K562 (cell line): ENCODE results near the gene GALNT9. TPM values are rescaled to one million over a fixed set of nuclear protein-coding genes. Genes with fewer than 3 reads are reported as not detected.

ENCODE experiments used
- ATAC-seq: fragments of 200-7000 bp; cut with Tn5 transposase; 3 replicates; pipeline ENCODE4 v1.9.1; 2020; ENCODE audit warnings: moderate library complexity
- BruUV-seq: library from RNA; stranded (reverse); fragments of 400-500 nt; replicated peaks from 2 replicates; lab custom pipeline; 2021; lab: Mats Ljungman, UMichigan
- CTCF ChIA-PET: fragments of 300-600 bp; formaldehyde crosslinking; extraction: SDS; loops from one replicate; lab custom pipeline; 2021; ENCODE audit warnings: low intra/inter-chr PET ratio; lab: Yijun Ruan, JAX
- POLR2A ChIA-PET: fragments of 300-600, 350-650 bp; sonication (Branson Sonifier 250); formaldehyde crosslinking; extraction: SDS; loops from one replicate; lab custom pipeline; 2021; ENCODE audit warnings: antibody characterized with exemption, inconsistent platforms; lab: Yijun Ruan, JAX
- DNase-seq, 4 experiments: peaks; one replicate each; pipeline versions ENCODE4 v3.0.0 to v3.0.0-alpha.2; 2011 to 2018; ENCODE audit warnings: low spot score in 3 of 4, mixed read lengths in 3 of 4; ENCODE audit errors: extremely low read depth in 1 of 4
- FAIRE-seq: peaks from 2 replicates; lab custom pipeline; 2011; peaks lifted over from hg19 to GRCh38; lab: Jason Lieb, UNC
- H2AFZ ChIP-seq: 2 replicates; pipeline ENCODE4 v1.6.0; 2011; ENCODE audit warnings: low read depth, low read length, control low read depth, inconsistent platforms
- H3K27ac ChIP-seq: fragments of 200-600 bp; 3 replicates; pipeline ENCODE4 v1.8.0; 2011; ENCODE audit warnings: low read depth, mild to moderate bottlenecking, control low read depth, inconsistent platforms, low read length, moderate library complexity, mixed read lengths; ENCODE audit errors: extremely low read depth
- H3K27me3 ChIP-seq, 2 experiments: fragments of 300-600 bp in 1 of 2; 2 replicates in 1 of 2; 3 replicates in 1 of 2; pipeline versions ENCODE4 v1.6.0 to v1.8.0; 2011; ENCODE audit warnings: inconsistent platforms in 2 of 2, low read length in 2 of 2, mild to moderate bottlenecking in 1 of 2, mixed read lengths in 1 of 2, moderate library complexity in 1 of 2; ENCODE audit not compliant: control insufficient read depth in 2 of 2, insufficient read depth in 2 of 2
- H3K36me3 ChIP-seq: fragments of 300-600 bp; 3 replicates; pipeline ENCODE4 v1.8.0; 2011; ENCODE audit warnings: mild to moderate bottlenecking, low read length, inconsistent platforms; ENCODE audit not compliant: control insufficient read depth, insufficient read depth
- H3K4me1 ChIP-seq, 2 experiments: fragments of 200-600 bp in 1 of 2; replicated peaks in 1 of 2; 2 replicates in 1 of 2; 3 replicates in 1 of 2; pipeline versions ENCODE4 v1.5.1 to v1.8.0; 2011; ENCODE audit warnings: inconsistent platforms in 2 of 2, low read length in 2 of 2, mild to moderate bottlenecking in 1 of 2, mixed read lengths in 1 of 2, moderate library complexity in 1 of 2; ENCODE audit not compliant: control insufficient read depth in 2 of 2, insufficient read depth in 2 of 2
- H3K4me2 ChIP-seq: 2 replicates; pipeline ENCODE4 v1.6.1; 2011; ENCODE audit warnings: low read length, control low read depth, inconsistent platforms, mixed read lengths; ENCODE audit not compliant: insufficient read depth
- H3K4me3 ChIP-seq: fragments of 200-600 bp; sonication (generic), shearing (Covaris generic); 2 replicates; pipeline ENCODE4 v1.5.1; 2016; ENCODE audit warnings: control low read depth, inconsistent platforms
- H3K79me2 ChIP-seq: fragments of 200-600 bp; 3 replicates; pipeline ENCODE4 v1.8.0; 2011; ENCODE audit warnings: low read length, inconsistent platforms; ENCODE audit not compliant: control insufficient read depth, insufficient read depth
- H3K9ac ChIP-seq, 2 experiments: 2 replicates each; pipeline versions ENCODE4 v1.6.0 to v1.6.1; 2011; ENCODE audit warnings: low read depth in 2 of 2, low read length in 2 of 2, control low read depth in 1 of 2, inconsistent platforms in 1 of 2, mild to moderate bottlenecking in 1 of 2, mixed read lengths in 1 of 2; ENCODE audit not compliant: insufficient read depth in 1 of 2
- H3K9me1 ChIP-seq: one replicate; pipeline ENCODE4 v1.6.0; 2011; ENCODE audit warnings: inconsistent platforms, mild to moderate bottlenecking, low read length, moderate library complexity; ENCODE audit not compliant: control insufficient read depth, insufficient read depth
- H3K9me3 ChIP-seq: replicated peaks from 2 replicates; pipeline ENCODE4 v1.5.1; 2011; ENCODE audit warnings: low read depth, low read length, inconsistent platforms; ENCODE audit not compliant: control insufficient read depth, insufficient read depth
- H4K20me1 ChIP-seq: replicated peaks from 2 replicates; pipeline ENCODE4 v1.6.1; 2011; ENCODE audit warnings: low read length, inconsistent platforms, mixed read lengths; ENCODE audit not compliant: control insufficient read depth, insufficient read depth
- ATF6 ChIP-seq: sonication (generic); formaldehyde crosslinking; IDR thresholded peaks from 2 replicates; pipeline ENCODE4 v1.4.0; 2020; ENCODE audit warnings: mild to moderate bottlenecking, missing genetic modification reagents
- OTX1 ChIP-seq: fragments of 450-650 bp; formaldehyde crosslinking; IDR thresholded peaks from 2 replicates; pipeline ENCODE4 v1.4.0; 2022; ENCODE audit warnings: mild to moderate bottlenecking
- WGBS: fragments of 100-300 bp; shearing (Covaris generic); methylation state at CpG from one replicate; pipeline ENCODE4 v1.1.6; 2016; ENCODE audit warnings: low coverage, mixed read lengths; ENCODE audit not compliant: insufficient coverage; ENCODE audit errors: missing lambda C conversion rate; 5-methylcytosine and 5-hydroxymethylcytosine counted together
- in situ Hi-C: fragments of 300-500 bp; cut with MboI; formaldehyde crosslinking; loops from 4 replicates; pipeline ENCODE4 v1.15.0; 2018; ENCODE audit warnings: inconsistent platforms, mixed read lengths
- intact Hi-C: fragments of 100-400 bp; cut with micrococcal nuclease; formaldehyde crosslinking; loops from 2 replicates; pipeline ENCODE4 v1.14.2; 2022
- polyA plus RNA-seq, 8 experiments: library from polyadenylated mRNA; depleted of rRNA in 4 of 8; stranded (reverse) in 5 of 8; unstranded in 3 of 8; fragments of >200 nt; fragmentation: Nextera tagmentation in 2 of 8; fragmentation: Illumina TruSeq in 1 of 8; extraction: Ambion mirVana in 2 of 8; extraction: Trizol in 1 of 8; gene quantifications; 2 replicates each; pipeline versions ENCODE4 v1.2.1 to v1.2.3, GENCODE V29; 2011 to 2014; ENCODE audit warnings: inconsistent platforms in 1 of 8, missing spikeins in 1 of 8
- total RNA-seq, 7 experiments: library from RNA; depleted of rRNA in 6 of 7; stranded (reverse); fragments of >200 nt in 6 of 7; fragmentation: Illumina TruSeq in 2 of 7; extraction: Trizol in 2 of 7; gene quantifications; 2 replicates each; pipeline versions ENCODE4 v1.2.1 to v1.2.3, GENCODE V29; 2011 to 2021; ENCODE audit warnings: low replicate concordance in 1 of 7
- TF ChIP-seq, protein P1 (sequence below): fragments of 450-650 bp; formaldehyde crosslinking; IDR thresholded peaks from 2 replicates; pipeline ENCODE4 v1.4.0; 2022; ENCODE audit warnings: missing genetic modification characterization

The GALNT9 gene
- total and polyA plus RNA-seq, 9 of the 15 experiments (the other 6 are each of a cell fraction or from before 2014, with no cell fraction given) = not detected

GRCh38 chr12:132180648-132181546, 148.5 kb downstream of the GALNT9 start:
- Histone ChIP-seq H3K27me3 (peaks cover 38 to 80% of the 10 kb centered on the region in 2 experiments), H3K4me1 (peaks cover 0 to 22% of the 10 kb centered on the region in 2 experiments; a peak in 2 of 5 replicates), H3K9me1 (peaks cover 4% of the 10 kb centered on the region), H4K20me1 (peaks cover 3% of the 10 kb centered on the region; the same call in 1 of the 2 replicates), H3K36me3 (no peaks in the 10 kb centered on the region), H3K9ac (no peak overlapping the region), H3K4me2 (no peak overlapping the region), H3K9me3 (no peaks in the 10 kb centered on the region), H3K79me2 (no peaks in the 10 kb centered on the region), H3K4me3 (no peak overlapping the region), H3K27ac (no peak overlapping the region), H2AFZ (no peak overlapping the region)
- ATAC-seq (no peak), FAIRE-seq (peak; percentile 6), DNase-seq (no peak)
- CTCF ChIA-PET = no interaction called here
- 5% methylated on average over 25 of the region's 30 CpGs for WGBS
- in situ Hi-C loops (no loop called here), intact Hi-C loops (no loop called here)
- TF ChIP-seq OTX1 (CRISPR knock-in tag) (0 out of 2 replicates have a peak, but pooled peaks have one; percentile 23), ATF6 (CRISPR knock-in tag) (no peak)
- TF ChIP-seq, protein P1, sequence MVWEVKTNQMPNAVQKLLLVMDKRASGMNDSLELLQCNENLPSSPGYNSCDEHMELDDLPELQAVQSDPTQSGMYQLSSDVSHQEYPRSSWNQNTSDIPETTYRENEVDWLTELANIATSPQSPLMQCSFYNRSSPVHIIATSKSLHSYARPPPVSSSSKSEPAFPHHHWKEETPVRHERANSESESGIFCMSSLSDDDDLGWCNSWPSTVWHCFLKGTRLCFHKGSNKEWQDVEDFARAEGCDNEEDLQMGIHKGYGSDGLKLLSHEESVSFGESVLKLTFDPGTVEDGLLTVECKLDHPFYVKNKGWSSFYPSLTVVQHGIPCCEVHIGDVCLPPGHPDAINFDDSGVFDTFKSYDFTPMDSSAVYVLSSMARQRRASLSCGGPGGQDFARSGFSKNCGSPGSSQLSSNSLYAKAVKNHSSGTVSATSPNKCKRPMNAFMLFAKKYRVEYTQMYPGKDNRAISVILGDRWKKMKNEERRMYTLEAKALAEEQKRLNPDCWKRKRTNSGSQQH (CRISPR knock-in tag) = 0 out of 2 replicates have a peak, but pooled peaks have one; percentile 4
- no TSS peak for BruUV-seq
- POLR2A ChIA-PET = no interaction called here
